ENCODE data around the gene SLC27A1. TPM values are rescaled to one million over a fixed set of nuclear protein-coding genes. Genes with fewer than 3 reads are reported as not detected.
A peak's percentile ranks its signal among the peaks of the same experiment; 100 is the strongest.

Gene SLC27A1
- total and polyA plus RNA-seq, 9 of the 15 experiments (the other 6 are each of a cell fraction or from before 2014, with no cell fraction given) = 0.06 to 3.0 (median 1.1) TPM

DNA sequence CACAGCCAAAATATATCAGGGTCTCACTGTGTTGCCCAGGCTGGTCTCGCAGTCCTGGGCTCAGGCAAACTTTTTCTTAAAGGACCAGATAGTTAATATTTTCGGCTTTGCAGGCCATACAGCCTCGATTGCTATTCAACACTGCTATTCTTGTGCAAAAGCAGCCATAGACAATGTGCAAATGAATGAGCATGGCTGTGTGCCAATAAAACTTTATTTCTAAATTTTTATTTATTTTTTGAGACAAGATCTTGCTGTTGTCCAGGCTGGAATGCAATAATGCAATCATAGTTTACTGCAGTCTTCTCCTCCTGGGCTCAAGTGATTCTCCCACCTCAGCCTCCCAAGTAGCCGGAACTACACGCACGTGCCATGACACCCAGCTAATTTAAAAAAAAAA, 32.9 kb downstream of the SLC27A1 start (continued):
- TF ChIP-seq, protein P1, sequence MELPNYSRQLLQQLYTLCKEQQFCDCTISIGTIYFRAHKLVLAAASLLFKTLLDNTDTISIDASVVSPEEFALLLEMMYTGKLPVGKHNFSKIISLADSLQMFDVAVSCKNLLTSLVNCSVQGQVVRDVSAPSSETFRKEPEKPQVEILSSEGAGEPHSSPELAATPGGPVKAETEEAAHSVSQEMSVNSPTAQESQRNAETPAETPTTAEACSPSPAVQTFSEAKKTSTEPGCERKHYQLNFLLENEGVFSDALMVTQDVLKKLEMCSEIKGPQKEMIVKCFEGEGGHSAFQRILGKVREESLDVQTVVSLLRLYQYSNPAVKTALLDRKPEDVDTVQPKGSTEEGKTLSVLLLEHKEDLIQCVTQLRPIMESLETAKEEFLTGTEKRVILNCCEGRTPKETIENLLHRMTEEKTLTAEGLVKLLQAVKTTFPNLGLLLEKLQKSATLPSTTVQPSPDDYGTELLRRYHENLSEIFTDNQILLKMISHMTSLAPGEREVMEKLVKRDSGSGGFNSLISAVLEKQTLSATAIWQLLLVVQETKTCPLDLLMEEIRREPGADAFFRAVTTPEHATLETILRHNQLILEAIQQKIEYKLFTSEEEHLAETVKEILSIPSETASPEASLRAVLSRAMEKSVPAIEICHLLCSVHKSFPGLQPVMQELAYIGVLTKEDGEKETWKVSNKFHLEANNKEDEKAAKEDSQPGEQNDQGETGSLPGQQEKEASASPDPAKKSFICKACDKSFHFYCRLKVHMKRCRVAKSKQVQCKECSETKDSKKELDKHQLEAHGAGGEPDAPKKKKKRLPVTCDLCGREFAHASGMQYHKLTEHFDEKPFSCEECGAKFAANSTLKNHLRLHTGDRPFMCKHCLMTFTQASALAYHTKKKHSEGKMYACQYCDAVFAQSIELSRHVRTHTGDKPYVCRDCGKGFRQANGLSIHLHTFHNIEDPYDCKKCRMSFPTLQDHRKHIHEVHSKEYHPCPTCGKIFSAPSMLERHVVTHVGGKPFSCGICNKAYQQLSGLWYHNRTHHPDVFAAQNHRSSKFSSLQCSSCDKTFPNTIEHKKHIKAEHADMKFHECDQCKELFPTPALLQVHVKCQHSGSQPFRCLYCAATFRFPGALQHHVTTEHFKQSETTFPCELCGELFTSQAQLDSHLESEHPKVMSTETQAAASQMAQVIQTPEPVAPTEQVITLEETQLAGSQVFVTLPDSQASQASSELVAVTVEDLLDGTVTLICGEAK (IDR thresholded peaks at IDR 0.05) = peak; percentile 88
- TF ChIP-seq, protein P1 (CRISPR knock-in tag; IDR thresholded peaks at IDR 0.05) = peak; percentile 70
- TF ChIP-seq HNRNPH1 (optimal IDR thresholded peaks at IDR 0.05; ENCODE audit: low read depth, low read length) = no peak
- peak; percentile 64 for TF ChIP-seq ZNF121 (CRISPR knock-in tag; conservative IDR thresholded peaks at IDR 0.05)
- TF ChIP-seq EZH2 (IDR thresholded peaks at IDR 0.05; ENCODE audit: borderline replicate concordance, low read depth, low read length) = no peak
- no peak for TF ChIP-seq ZNF785 (CRISPR knock-in tag; IDR thresholded peaks at IDR 0.05)
- TF ChIP-seq NFIC (IDR thresholded peaks at IDR 0.05) = peak; percentile 55; the same call in 1 of the 2 replicates
- TF ChIP-seq TFAP4 (CRISPR knock-in tag; IDR thresholded peaks at IDR 0.05; ENCODE audit: borderline replicate concordance) = no peak
